ENCODE data around the gene NR0B2.
"Not testable (repeated sequence)": the region's sequence is repeated elsewhere in the genome, so short reads cannot be mapped to it uniquely, and the experiment has no call there.

The NR0B2 gene

DNA sequence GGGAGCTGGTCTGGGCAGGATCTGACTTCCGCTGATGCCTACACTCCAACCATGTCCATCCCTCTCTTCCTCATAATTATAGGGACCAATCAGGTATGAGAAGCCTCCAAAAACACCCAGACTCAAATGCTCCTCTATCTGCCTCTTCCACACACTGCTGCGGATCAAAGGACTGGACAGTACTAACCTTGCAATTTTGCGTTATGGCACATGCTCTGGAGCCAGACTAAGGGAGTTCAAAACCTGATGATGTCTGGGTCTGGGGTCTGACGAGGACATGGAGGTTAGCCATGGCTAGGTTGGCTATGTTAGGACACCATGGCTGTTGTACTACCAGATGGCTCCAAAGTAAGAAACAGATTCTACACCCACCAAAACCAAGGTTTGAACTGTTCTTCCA lies 34.0 kb downstream of the NR0B2 start:
- no peaks in the 10 kb centered on the region for H3K9me3 ChIP-seq (ENCODE audit: severe bottlenecking)
- TF ChIP-seq, protein P1, sequence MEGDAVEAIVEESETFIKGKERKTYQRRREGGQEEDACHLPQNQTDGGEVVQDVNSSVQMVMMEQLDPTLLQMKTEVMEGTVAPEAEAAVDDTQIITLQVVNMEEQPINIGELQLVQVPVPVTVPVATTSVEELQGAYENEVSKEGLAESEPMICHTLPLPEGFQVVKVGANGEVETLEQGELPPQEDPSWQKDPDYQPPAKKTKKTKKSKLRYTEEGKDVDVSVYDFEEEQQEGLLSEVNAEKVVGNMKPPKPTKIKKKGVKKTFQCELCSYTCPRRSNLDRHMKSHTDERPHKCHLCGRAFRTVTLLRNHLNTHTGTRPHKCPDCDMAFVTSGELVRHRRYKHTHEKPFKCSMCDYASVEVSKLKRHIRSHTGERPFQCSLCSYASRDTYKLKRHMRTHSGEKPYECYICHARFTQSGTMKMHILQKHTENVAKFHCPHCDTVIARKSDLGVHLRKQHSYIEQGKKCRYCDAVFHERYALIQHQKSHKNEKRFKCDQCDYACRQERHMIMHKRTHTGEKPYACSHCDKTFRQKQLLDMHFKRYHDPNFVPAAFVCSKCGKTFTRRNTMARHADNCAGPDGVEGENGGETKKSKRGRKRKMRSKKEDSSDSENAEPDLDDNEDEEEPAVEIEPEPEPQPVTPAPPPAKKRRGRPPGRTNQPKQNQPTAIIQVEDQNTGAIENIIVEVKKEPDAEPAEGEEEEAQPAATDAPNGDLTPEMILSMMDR (IDR thresholded peaks at IDR 0.05; ENCODE audit: poor library complexity, severe bottlenecking), result no peak
- ATAC-seq (ENCODE audit: low read depth) (no peak), DNase-seq (ENCODE audit: low spot score) (no peak)
- peaks cover 73% of the 10 kb centered on the region for H3K36me3 ChIP-seq (ENCODE audit: low read depth)
- H3K4me3 ChIP-seq (ENCODE audit: severe bottlenecking), result no peak overlapping the region
- peaks cover 8% of the 10 kb centered on the region for H3K4me1 ChIP-seq (ENCODE audit: insufficient read depth, poor library complexity, severe bottlenecking)
- H3K27ac ChIP-seq (ENCODE audit: poor library complexity, severe bottlenecking), result no peak overlapping the region
- H3K27me3 ChIP-seq (ENCODE audit: insufficient read depth, poor library complexity, severe bottlenecking), result no peaks in the 10 kb centered on the region

DNA sequence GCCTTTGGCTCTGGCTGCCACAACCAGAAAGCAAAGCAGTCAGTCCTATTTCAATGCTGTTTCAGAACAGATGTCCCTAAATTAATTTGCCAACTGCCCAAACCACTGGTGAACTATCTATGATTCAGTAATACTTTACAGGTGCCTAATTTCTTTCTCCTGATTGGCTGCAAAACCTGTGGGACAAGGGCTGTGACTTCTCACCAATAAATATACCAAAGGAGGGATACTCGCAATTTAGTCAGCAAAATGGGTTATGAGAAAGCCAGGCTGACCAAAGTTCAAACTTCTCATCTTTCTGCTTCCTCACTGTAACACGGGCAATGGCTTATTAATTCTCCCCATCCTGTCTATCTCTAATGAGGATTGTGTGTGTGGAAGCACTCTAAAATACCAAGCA lies 36.4 kb downstream of the NR0B2 start:
- Histone ChIP-seq H3K27me3 (ENCODE audit: insufficient read depth, poor library complexity, severe bottlenecking) (no peaks in the 10 kb centered on the region), H3K27ac (ENCODE audit: poor library complexity, severe bottlenecking) (peak overlapping the region; percentile 30), H3K9me3 (ENCODE audit: severe bottlenecking) (no peaks in the 10 kb centered on the region), H3K4me3 (ENCODE audit: severe bottlenecking) (no peak overlapping the region), H3K4me1 (ENCODE audit: insufficient read depth, poor library complexity, severe bottlenecking) (peaks cover 13% of the 10 kb centered on the region), H3K36me3 (ENCODE audit: low read depth) (peaks cover 52% of the 10 kb centered on the region)
- DNase-seq (ENCODE audit: low spot score) (no peak), ATAC-seq (ENCODE audit: low read depth) (no peak)
- TF ChIP-seq, protein P1 (IDR thresholded peaks at IDR 0.05; ENCODE audit: poor library complexity, severe bottlenecking), result no peak

DNA sequence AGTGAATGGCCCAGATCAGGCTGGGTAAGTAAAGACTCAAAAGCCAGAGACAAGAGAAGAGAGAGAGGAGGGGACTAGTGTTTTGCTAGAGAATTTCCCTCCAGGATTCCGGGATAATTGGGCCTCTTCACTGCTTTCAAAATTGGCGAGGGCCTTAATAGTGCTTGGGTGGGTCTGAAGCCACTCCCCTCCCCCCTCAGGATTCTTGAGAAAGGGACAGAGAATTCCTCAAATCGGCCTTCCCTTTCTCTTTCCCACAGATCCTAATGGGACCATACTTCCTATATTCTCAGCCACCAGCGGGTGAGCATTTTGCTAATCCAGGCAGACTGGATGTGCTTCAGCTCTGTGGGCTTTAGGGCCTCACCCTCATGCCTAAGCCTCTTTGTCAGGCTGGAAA lies 38.9 kb downstream of the NR0B2 start:
- Histone ChIP-seq H3K27me3 (ENCODE audit: insufficient read depth, poor library complexity, severe bottlenecking) (no peaks in the 10 kb centered on the region), H3K9me3 (ENCODE audit: severe bottlenecking) (peaks cover 2% of the 10 kb centered on the region), H3K27ac (ENCODE audit: poor library complexity, severe bottlenecking) (peak overlapping the region; percentile 74), H3K4me1 (ENCODE audit: insufficient read depth, poor library complexity, severe bottlenecking) (peaks cover 19% of the 10 kb centered on the region), H3K4me3 (ENCODE audit: severe bottlenecking) (no peak overlapping the region), H3K36me3 (ENCODE audit: low read depth) (peaks cover 35% of the 10 kb centered on the region)
- TF ChIP-seq, protein P1 (IDR thresholded peaks at IDR 0.05; ENCODE audit: poor library complexity, severe bottlenecking), result no peak
- DNase-seq (ENCODE audit: low spot score) (no peak), ATAC-seq (ENCODE audit: low read depth) (no peak)

DNA sequence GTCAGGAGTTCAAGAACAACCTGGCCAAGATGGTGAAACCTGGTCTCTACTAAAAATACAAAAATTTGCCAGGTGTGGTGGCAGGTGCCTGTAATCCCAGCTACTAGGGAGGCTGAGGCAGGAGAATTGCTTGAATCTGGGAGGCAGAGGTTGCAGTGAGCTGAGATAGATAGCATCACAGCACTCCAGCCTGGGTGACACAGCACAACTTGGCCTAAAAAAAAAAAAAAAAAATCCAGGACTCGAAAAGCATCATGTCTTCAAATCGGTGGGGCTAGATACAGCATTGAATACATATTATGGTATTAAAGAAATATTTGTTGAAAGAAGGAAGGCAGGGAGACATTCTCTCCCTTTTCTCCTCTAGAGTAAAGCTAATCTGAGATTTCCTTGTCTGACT lies 40.7 kb downstream of the NR0B2 start:
- H3K27me3 ChIP-seq (ENCODE audit: insufficient read depth, poor library complexity, severe bottlenecking); ATAC-seq (ENCODE audit: low read depth); DNase-seq (ENCODE audit: low spot score); H3K4me3 ChIP-seq (ENCODE audit: severe bottlenecking); H3K9me3 ChIP-seq (ENCODE audit: severe bottlenecking): not testable (repeated sequence)
- H3K27ac ChIP-seq (ENCODE audit: poor library complexity, severe bottlenecking), result peak overlapping the region; percentile 74
- H3K4me1 ChIP-seq (ENCODE audit: insufficient read depth, poor library complexity, severe bottlenecking), result peaks cover 19% of the 10 kb centered on the region
- H3K36me3 ChIP-seq (ENCODE audit: low read depth), result peaks cover 17% of the 10 kb centered on the region

DNA sequence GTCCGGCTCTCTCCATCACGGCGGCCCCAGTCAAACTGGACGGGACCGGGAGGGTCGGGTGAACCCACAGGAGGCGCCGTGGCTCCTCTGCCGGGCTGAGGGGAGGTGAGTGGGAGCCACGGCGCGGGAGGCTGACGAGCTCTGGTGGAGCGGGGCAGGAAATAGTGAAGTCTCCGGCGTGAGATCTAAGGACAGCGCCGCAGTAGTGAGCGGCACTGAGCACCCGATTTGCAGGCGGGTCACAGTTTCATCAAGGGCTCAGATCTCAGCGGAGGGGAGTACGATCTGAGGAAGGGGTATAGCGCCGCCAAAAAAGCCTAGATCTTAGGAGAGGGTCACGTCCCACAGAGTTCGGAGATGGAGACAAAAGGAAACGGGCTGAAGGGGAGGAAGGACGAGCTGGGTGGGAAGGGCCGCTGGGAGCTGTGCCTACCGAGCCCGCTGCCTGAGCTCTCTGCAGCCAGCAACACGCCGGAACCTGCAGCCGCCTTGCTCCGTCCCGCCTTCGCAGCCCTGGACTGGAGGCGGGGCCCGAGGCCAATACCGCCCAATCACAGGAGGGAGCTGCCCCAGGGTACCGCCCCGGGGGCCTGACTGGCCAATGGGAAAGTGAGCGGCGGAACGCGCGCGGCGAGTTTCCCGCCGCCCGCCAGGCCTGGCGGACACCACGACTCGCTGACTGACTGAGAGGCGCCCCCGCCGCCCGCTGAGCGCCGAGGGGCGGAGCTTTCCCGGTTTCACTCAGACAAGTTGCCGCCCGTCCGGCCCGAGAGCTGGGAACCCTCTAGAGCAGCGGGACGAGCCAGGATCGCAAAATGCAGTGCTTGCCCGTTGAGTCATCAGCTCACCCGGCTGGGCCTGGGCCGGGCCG lies 48.9 kb downstream of the NR0B2 start:
- Histone ChIP-seq H3K9me3 (ENCODE audit: severe bottlenecking) (no peaks in the 10 kb centered on the region), H3K4me1 (ENCODE audit: insufficient read depth, poor library complexity, severe bottlenecking) (peaks cover 36% of the 10 kb centered on the region), H3K27me3 (ENCODE audit: insufficient read depth, poor library complexity, severe bottlenecking) (no peaks in the 10 kb centered on the region), H3K4me3 (ENCODE audit: severe bottlenecking) (peak overlapping the region; percentile 80), H3K27ac (ENCODE audit: poor library complexity, severe bottlenecking) (peak overlapping the region; percentile 98), H3K36me3 (ENCODE audit: low read depth) (peaks cover 15% of the 10 kb centered on the region)
- peak; percentile 70 for ATAC-seq (ENCODE audit: low read depth)
- TF ChIP-seq, protein P1 (IDR thresholded peaks at IDR 0.05; ENCODE audit: poor library complexity, severe bottlenecking), result no peak
- peak; percentile 99 for DNase-seq (ENCODE audit: low spot score)
